ENCODE data around the gene HMGB3. TPM values are rescaled to one million over a fixed set of nuclear protein-coding genes. Genes with fewer than 3 reads are reported as not detected.
"Not testable (repeated sequence)": the region's sequence is repeated elsewhere in the genome, so short reads cannot be mapped to it uniquely, and the experiment has no call there.

HMGB3 gene
- total and polyA plus RNA-seq, 8 donors, result 1.2 to 19.7 (median 10.7) TPM; not detected in 1

GRCh38 chrX:150983521-150984168 is 510 bp downstream of the HMGB3 start:
- 1 to 61% (median 40%) methylated on average over 9 to 51 of the region's 96 CpGs; no CpG with 5 or more reads in 2 of the 5 donors for WGBS, 5 donors
- TF ChIP-seq EP300 (IDR thresholded peaks at IDR 0.05) (no peak), CTCF (IDR thresholded peaks at IDR 0.05) (no peak), POLR2A (IDR thresholded peaks at IDR 0.05) (no peak), POLR2AphosphoS5 (IDR thresholded peaks at IDR 0.05) (no peak)
- Histone ChIP-seq H3K27me3 (no peaks in the 10 kb centered on the region), H3K36me3 (peaks cover 0 to 11% (median 0%) of the 10 kb centered on the region in 4 donors), H3K27ac (peak overlapping the region in 4 of 5 donors; percentile 53 to 81 (median 58)), H3K4me1 (peaks cover 0 to 13% (median 3%) of the 10 kb centered on the region in 4 donors), H3K9me3 (no peaks in the 10 kb centered on the region), H3K4me3 (peak overlapping the region; percentile 51 to 65 (median 60))
- intact Hi-C loops (cut with DNase I; ENCODE audit: low total_unique reads), result no loop called here
- peak in 1 of 2 donors; percentile 19 for DNase-seq

GRCh38 chrX:150984169-150984824 is 1.2 kb downstream of the HMGB3 start:
- Histone ChIP-seq H3K9me3 (no peaks in the 10 kb centered on the region), H3K27ac (no peak overlapping the region), H3K36me3 (peaks cover 0 to 11% (median 0%) of the 10 kb centered on the region in 4 donors), H3K4me1 (peaks cover 0 to 13% (median 3%) of the 10 kb centered on the region in 4 donors), H3K4me3 (peak overlapping the region; percentile 40 to 65 (median 48)), H3K27me3 (no peaks in the 10 kb centered on the region)
- 0 to 40% (median 2%) methylated on average over 1 to 46 of the region's 93 CpGs for WGBS, 5 donors
- DNase-seq, result peak in 1 of 2 donors; percentile 32
- intact Hi-C loops (cut with DNase I; ENCODE audit: low total_unique reads), result no loop called here
- no peak for TF ChIP-seq POLR2AphosphoS5 (IDR thresholded peaks at IDR 0.05)
- no peak for TF ChIP-seq POLR2A (IDR thresholded peaks at IDR 0.05)
- TF ChIP-seq CTCF (IDR thresholded peaks at IDR 0.05), result no peak
- no peak for TF ChIP-seq EP300 (IDR thresholded peaks at IDR 0.05)

- DNase-seq; H3K27ac ChIP-seq; H3K4me3 ChIP-seq; H3K9me3 ChIP-seq; H3K27me3 ChIP-seq; intact Hi-C loops (cut with DNase I; ENCODE audit: low total_unique reads): not testable (repeated sequence)
- H3K36me3 ChIP-seq, result peaks cover 0 to 11% (median 0%) of the 10 kb centered on the region in 4 donors
- peaks cover 0 to 10% (median 0%) of the 10 kb centered on the region in 4 donors for H3K4me1 ChIP-seq
- WGBS, 5 donors, result 91 to 100% (median 97%) methylated on average over 6 of the region's 6 CpGs
Observed at GRCh38 chrX:150987687-150988086, 4.6 kb downstream of the HMGB3 start.

- 75 to 96% (median 94%) methylated on average over 2 of the region's 2 CpGs for WGBS, 5 donors
- H3K27me3 ChIP-seq, result no peaks in the 10 kb centered on the region
- H3K27ac ChIP-seq, result no peak overlapping the region
- peaks cover 0 to 7% (median 0%) of the 10 kb centered on the region in 4 donors for H3K4me1 ChIP-seq
- DNase-seq, result no peak
- peaks cover 0 to 11% (median 0%) of the 10 kb centered on the region in 4 donors for H3K36me3 ChIP-seq
- no peak overlapping the region for H3K4me3 ChIP-seq
- no peak for TF ChIP-seq POLR2AphosphoS5 (IDR thresholded peaks at IDR 0.05)
- no peak for TF ChIP-seq EP300 (IDR thresholded peaks at IDR 0.05)
- TF ChIP-seq CTCF (IDR thresholded peaks at IDR 0.05), result no peak
- no peak for TF ChIP-seq POLR2A (IDR thresholded peaks at IDR 0.05)
- no peaks in the 10 kb centered on the region for H3K9me3 ChIP-seq
- intact Hi-C loops (cut with DNase I; ENCODE audit: low total_unique reads), result no loop called here
Observed at GRCh38 chrX:150989420-150989819, 6.3 kb downstream of the HMGB3 start.
